T-helper 9 cell (primary cell): ENCODE results near the gene ACER3.
"Not testable (repeated sequence)": the region's sequence is repeated elsewhere in the genome, so short reads cannot be mapped to it uniquely, and the experiment has no call there.

ENCODE experiments used
- DNase-seq: peaks from one replicate; pipeline ENCODE4 v3.0.0-alpha.2; 2020
- total RNA-seq, 2 donors: gene quantifications; one replicate each; lab custom pipeline; 2026; lab: John Stamatoyannopoulos, UW

Gene ACER3
- 10.9 to 19.5 reads per million in 2 donors for total RNA-seq

DNA sequence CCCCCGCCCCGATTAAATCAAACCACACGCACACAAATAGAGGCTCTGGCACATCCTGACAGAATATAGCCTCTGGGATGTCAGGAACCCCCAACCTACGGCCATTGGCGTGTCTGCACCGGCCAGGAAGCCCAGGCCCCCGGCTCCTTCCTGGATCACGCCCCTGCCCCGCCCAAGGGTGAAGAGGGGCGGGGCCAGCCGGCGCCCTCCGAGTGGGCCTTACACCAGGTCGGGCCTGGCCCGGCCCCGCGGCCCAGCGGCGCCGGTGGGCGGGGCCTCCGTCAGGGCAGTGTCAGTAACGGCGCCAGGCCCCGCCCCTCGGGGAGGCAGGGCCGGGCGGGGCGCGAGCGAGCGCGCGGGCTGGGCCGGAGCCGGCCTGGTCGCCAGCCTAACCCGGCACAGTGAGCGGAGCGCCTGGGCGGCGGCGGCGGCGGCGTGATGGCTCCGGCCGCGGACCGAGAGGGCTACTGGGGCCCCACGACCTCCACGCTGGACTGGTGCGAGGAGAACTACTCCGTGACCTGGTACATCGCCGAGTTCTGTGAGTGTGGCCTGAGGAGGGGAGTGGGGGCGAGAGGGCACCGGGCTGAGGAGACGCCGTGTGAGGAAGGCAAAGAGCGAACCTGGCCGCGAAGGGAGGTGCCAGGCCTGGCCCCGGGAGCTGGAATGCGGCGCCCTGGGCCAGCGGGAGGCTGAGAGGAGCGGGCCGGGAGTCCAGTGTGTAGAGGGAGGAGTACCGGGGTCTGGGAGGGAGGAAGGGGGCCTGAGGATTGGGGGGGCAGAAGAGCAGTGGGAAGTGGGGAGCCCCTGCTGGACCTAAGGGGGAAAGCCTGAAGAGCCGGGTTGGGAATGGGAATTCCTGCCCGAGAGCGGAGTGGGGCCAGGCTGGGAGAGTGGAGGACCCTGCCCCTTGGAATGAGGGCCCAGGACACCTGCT is at the start of gene ACER3:
Gene ACER3, plus strand, starts transcription at position 380 of the 937 bp plus-strand sequence. Its CDS starts 59 bp downstream, at position 439.
- peak; percentile 64 for DNase-seq

DNA sequence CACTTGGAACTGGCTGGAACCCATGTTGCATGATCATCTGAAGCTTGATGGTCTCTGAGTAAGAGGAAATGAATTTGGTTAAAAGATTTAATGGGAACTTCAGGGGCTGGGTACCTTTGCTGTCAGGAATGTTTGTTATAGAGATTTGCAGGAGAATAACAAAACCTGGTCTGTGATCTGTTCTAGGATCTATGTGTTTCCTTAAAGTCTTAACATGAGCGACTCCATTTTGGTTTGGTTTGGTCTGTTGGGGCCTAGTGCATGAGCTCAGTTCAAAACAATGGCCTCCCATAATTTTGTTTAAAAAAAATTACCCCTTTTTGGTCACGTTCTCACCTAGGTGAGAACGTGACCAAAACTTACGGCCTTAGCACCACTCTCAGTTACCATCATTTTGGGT is 49.5 kb upstream of the ACER3 start:
- DNase-seq, result no peak

DNA sequence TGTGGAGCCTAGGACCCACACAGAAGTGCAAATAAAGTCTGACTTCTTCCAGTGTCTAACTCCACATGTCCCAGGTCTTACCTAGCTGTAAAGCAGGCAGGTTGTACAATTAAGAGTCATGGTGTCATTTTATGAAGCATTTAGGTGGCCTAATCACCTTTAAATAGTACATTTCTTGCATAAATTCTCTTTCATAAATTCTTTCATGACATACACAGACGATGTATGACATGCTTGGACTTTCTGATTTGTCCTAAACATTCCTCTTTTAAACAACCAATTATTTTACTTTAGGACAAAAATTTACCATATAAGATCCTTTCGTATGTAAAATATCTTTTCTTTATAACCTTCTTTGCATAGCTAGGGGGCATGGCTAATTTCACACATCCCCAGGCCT is 46.3 kb upstream of the ACER3 start:
- DNase-seq, result no peak

DNA sequence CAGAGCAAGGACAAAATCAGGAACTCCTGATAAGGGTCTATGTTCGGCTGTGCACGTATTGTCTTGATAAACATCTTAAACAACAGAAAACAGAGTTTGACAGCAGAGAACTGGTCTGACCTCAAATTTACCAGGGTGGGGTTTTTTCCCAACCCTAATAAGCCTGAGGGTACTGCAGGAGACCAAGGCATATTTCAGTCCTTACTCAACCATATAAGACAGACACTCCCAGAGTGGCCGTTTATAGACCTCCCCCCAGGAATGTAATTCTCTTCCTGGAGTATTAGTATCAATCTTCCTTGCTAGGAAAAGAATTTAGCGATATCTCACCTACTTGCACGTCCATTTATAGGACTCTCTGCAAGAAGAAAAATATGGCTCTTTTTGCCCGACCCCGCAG is 45.0 kb upstream of the ACER3 start:
- not testable (repeated sequence) for DNase-seq

DNA sequence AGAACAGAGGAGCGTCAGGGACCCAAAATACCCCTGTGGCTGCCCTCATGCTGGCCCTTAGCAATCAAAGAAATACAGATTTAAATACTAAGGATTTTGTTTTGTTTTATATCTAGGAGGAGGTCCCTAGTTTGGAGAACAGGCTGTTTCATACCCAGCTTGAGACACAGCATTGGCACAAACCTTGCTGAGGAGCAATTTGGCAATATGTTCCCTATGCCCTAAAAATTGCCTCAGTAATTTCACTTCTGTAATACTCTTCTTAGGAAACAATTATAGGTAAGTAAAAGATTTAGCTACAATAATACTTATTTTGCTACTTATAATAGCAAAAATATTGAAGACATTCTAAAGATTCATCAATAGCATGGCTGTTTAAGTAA is 40.5 kb upstream of the ACER3 start:
- DNase-seq, result no peak

DNA sequence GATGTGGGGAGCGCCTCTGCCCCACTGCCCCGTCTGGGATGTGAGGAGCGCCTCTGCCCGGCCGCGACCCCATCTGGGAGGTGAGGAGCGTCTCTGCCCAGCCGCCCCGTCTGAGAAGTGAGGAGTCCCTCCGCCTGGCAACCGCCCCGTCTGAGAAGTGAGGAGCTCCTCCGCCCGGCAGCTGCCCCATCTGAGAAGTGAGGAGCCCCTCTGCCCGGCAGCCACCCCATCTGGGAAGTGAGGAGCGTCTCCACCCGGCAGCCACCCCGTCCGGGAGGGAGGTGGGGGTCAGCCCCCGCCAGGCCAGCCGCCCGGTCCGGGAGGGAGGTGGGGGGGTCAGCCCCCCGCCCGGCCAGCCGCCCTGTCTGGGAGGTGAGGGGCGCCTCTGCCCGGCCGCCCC is 39.3 kb upstream of the ACER3 start:
- DNase-seq, result not testable (repeated sequence)

DNA sequence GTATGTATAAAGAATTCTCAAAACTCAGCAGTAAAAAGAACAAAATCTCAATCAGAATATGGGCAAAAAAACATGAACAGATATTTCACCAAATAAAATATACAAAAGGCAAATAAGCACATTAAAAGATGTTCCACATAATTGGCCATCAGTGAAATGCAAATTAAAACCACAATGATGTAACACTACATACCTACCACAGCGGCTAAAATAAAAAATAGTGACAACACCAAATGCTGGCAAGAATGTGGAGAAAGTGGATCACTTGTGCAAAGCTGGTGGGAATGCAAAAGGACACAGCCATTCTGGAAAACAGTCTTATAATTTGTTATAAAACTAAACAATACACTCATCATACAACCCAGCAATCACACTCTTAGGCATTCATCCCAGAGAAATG is 38.3 kb upstream of the ACER3 start:
- no peak for DNase-seq

DNA sequence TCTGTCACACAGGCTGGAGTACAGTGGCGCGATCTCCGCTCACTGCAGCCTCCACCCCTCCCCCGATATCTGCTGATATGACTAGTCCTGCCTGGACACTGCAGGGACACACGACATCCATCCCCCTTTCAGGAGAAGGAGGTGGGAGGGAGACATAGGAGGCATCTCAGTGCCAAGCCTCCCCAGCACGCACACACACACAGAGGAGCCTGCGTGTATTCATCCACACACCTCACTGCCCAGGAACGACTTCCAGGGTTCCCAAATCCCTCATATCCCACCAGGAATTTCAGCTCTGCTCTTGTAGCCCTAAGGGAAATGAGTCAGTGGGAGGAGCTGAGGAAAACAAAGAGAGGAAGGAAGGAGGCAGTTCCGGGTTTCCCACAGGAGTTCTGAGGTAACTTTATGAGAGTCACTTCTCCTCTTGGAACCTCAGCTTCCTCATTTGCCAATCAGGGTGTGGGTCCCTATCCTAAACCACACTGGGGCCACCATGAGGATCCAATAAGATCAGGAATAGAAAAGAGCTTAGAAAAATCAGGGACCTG is 37.2 kb upstream of the ACER3 start:
- DNase-seq, result no peak

DNA sequence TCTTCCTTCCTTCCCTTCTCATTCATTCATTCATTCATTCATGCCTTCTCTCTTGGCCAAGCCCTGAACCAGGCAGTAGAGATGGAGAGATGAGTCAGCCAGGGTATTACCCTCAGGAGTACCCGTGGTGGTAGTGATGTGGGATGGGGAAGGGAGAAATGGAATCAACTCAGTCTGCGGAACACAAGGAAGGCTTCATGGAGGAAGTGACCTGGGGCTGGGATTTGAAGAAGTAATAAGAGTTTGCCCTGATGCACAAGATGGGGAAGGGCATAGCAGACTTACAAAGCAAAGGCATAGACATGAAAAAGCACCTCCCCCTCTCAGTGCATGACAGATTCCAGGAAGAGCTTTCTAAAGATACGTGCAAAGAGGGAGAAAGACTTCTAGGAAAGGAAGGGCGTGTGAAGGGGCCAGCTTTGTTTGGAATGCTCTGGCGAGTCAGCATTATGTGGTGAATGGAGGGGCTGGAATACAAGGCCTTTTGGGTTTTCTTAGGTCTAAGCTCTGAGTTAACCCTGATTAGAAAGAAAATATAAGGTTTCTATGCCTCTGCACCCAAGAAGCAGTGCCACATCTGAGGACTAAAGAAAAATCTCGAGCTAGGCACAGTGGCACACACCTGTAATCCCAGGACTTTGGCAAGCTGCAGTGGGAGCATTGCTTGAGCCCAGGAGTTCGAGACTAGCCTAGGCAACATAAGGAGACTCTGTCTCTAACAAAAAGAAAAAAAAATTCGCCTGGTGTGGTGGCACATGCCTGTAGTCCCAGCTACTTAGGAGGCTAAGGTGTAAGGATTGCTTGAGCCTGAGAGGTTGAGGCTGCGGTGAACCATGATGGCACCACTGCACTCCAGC is 36.4 kb upstream of the ACER3 start:
- DNase-seq, result no peak

DNA sequence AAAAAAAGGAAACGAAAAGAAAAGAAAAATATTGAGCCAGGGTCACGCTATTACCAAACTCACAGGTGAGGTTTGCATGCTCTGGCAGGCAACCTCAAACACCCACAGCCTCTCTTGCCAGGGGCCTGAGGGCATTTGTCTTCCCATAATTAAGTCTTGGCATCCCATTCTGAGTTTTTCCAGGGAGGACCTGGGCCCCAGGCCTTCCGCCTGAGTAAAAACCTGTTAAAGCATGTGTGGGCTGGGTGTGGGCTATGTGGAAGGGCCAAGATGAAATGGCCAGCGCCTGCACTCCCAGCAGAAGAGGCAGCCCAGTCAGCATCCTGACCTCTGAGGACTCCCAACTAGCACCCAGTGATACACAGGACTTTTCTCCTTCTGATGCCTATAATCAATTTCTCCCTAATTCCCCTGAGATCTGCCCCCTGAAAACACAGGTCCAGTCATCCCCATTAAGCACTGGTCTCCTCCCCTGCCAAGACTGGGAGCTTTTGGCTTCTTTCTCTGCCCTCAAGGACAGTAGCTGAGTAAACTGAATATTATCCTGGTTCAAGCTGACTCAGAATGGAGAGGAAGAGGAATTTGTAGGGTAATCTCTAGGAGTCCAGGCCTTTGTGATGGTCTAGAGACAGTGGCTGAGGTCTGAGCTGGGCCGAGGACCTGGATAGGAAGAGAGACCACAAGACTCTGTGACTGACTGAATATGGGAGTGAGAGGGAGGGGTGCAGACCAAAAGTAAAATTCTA is 35.6 kb upstream of the ACER3 start:
- DNase-seq, result no peak

DNA sequence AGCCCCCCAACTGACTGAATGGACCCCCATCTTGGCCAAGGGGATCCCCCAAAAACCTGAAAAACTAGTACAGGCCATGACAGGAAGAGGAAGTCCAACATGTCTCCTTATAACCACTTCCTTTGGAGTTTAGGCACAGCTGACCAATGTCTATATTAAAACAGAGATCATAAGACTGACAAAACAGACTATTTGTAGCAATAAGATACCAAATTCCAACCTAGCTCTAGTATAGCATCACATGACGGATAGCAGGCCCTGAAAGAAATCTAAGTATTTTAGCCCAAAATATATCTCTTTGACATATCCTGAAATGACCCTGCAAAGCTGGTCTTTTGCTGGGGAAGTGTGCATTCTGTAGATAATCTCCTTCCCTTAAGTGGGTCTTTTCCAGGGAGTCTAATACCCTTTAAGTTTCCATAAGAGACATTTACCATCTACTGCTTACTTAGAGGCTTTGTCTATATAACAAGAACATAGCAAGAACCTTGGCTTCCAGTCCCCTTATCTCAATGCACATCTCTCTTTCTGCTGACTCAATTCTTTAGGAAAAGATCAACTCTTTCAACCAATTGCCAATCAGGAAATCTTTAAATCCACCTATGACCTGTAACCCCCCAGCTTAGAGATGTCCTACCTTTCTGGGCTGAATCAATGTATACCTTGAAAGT is 34.9 kb upstream of the ACER3 start:
- DNase-seq, result no peak

DNA sequence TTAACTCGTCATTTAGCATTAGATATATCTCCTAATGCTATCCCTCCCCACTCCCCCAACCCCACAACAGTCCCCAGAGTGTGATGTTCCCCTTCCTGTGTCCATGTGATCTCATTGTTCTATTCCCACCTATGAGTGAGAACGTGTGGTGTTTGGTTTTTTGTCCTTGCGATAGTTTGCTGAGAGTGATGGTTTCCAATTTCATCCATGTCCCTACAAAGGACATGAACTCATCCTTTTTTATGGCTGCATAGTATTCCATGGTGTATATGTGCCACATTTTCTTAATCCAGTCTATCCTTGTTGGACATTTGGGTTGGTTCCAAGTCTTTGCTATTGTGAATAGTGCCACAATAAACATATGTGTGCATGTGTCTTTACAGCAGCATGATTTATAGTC is 34.2 kb upstream of the ACER3 start:
- DNase-seq, result not testable (repeated sequence)

DNA sequence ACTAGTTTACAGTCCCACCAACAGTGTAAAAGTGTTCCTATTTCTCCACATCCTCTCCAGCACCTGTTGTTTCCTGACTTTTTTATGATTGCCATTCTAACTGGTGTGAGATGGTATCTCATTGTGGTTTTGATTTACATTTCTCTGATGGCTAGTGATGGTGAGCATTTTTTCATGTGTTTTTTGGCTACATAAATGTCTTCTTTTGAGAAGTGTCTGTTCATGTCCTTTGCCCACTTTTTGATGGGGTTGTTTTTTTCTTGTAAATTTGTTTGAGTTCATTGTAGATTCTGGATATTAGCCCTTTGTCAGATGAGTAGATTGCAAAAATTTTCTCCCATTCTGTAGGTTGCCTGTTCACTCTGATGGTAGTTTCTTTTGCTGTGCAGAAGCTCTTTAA is 33.7 kb upstream of the ACER3 start:
- DNase-seq, result not testable (repeated sequence)

DNA sequence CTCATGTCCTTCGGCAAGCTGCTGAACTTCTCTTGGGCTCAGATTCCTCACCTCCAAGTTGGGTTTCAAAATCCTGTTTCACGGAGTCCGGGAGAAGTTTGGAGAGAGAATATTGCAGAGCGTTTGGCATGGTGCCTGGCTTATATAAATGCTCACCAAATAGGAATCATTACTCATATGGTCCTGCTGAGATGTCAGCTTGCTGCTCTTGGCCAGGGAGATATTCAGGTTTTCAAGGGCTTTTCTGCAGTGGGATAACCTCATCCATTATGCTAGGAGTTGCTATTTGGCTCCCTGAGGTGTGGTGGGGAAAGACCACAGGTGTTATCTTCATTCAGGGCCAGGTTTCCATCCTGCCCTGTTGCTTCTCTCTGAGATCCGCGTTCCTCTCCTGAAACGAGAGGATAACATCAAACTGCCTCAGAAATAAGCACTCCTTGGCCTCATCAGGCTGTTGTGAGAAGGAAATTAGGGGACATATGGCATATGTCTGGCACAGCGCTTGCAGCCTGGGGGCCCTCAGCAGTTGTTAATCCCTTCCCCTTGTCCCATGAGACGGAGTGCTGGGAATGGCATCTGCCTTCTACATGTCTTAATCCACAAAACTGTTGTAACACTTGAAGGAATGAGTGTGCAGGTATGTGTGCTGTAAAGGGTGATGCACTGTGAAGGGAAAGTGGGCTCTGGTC is 29.9 kb upstream of the ACER3 start:
- DNase-seq, result no peak

DNA sequence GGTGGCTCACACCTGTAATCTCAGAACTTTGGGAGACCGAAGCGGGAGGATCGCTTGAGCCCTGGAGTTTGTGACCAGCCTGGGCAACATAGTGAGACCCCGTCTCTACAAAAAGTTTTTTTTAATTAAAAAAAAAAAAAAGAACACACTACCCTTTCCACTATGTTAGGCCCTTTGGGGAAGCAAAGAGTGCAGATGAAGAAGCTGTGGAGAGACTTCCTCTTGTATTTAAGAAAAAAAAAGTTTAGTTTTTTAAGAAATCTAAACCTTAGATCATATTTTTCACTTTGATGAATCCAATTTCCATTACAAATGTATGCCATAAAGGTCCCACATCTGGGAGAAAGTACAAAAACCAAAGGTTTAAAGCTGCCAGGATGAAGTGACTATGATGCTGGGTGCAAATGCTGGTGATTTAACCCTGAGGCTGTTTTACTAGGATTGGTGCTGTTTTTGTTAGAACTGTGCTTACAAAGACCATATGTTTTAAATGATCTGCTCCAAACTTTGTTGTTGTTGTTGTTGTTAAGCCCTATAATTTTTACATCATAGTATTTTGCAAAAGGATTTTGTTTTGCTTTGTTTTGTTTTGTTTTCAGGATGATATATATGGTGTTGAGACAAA is 28.9 kb upstream of the ACER3 start:
- DNase-seq, result no peak

DNA sequence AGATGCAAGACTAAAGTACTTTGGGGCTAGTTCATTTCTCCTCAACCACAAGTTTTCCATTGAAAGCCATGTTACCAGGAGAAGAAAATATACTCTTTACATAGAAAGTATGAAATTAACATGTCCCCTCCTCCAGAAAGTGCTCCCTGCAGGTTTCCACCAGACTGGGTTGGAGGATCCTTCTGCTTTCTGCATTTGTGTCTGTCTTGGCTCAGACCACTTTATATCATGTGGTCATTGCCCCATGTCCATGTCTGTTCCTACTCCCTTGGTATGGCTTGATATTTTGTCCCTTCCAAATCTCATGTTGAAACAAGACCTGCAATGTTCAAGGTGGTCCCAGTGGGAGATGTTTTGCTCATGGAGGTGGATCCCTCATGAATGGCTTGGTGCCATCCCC is 28.4 kb upstream of the ACER3 start:
- no peak for DNase-seq

DNA sequence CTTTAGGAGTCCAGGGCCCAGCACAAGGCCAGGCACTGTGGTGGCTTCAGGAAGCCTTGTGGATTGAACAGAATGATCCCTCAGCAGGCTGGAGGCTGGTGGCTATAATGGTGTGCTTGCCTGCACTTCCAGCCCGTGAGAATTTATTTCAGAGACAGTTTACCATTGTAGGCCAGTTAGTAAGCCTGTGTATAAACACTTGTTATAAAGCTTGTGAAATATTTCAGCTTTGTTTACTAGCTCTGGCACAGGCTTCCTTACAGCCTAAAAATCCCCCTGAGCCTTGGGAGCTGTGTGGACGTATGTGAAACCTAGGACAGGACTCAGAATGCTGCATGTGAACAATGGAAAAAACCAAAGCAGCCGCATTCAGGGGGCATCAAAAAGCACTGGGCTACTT is 26.6 kb upstream of the ACER3 start:
- DNase-seq, result no peak

DNA sequence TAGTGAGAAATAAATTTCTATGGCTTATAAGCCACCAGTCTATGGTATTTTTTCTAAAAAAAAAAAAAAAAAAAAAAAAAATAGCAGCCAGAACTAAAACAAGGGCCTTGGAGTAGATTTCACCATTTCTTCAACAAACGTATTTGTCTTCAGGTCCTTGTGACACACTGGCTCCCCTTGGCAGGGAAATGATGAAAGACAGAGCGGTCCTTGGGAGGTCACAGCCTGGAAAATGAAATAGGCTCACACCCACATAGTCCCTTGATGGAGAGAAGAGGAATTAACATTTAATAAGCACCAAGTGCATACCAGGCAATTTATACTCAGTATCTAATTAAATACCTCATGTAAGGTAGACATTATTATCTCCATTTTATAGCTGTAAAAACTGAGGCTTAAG is 25.7 kb upstream of the ACER3 start:
- DNase-seq, result no peak

DNA sequence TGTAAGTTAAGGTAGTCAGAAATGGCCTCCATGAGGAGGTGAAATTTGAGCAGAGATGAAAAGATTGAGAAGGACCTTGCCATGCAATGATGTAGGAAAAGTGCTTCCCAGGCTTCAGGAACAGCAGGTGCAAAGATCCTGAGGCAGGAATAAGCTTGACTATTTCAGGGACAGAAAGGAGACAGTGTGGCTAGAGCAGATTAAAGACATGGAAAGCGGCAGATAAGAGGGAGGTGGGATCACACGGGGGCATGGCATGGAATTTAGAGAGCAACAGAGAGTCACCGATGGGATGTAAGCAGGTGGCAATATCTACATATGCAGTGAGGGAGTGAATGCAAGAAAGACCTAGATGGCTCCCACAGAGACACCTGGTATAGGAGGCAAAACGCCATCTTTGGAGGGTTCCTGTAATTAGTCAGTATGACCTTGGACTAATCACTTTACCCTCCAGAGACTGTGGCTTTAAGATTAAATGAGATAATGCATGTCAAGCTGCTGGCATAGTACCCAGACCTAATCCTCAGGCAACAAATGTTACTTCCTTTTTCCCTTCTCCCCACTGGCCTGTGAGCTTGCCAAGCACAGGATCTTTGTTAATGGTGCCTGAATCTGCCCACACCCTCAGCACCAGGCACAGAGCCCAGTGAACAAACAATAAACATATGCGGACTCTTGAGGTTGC is 24.6 kb upstream of the ACER3 start:
- no peak for DNase-seq

DNA sequence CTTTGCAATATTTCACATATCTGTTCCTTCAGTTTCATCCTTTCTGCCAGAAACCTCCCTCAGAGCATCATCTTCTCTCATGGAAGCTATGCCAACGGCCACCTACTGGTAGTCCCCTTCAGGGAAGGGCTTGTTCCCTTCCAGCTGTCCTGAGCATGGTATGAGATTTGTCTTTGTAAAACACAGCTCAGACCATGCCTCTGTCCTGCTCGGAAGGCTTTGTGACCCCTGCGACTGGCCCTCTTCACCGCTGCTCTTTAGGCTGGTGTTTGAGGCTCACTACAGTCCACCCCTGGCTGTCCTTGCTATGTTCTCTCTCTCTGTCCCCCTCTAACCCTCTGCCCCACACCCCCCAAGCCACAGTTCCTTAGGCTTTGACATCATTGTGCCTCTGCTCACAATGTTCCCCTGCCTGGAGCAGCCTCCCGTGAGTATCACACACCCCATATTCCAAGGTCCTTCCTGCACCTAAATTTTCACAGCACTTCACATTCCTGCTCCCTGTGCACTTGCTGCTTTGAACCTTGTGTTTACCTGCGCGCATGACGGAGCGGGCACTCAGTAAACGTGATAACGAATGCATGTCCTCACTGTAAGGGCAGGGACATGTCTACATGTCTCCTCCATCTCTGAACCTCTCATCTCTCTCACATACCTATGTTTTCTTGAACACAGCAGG is 24.0 kb upstream of the ACER3 start:
- no peak for DNase-seq
